Measurements from ENCODE around the gene H2BK1.

The H2BK1 gene

GRCh38 chr7:151231080-151231479, 20.8 kb upstream of the H2BK1 start:
- no peak for DNase-seq

- DNase-seq = no peak
Measured at GRCh38 chr7:151229249-151229648, 19.0 kb upstream of the H2BK1 start.

- no peak for DNase-seq
Measured at GRCh38 chr7:151228024-151228866, 18.0 kb upstream of the H2BK1 start.

GRCh38 chr7:151226875-151227782, 16.8 kb upstream of the H2BK1 start, which contains the start of gene ABCF2:
TSS of gene ABCF2 (minus strand) at chr7:151227205. CDS start at chr7:151226458, 747 bp downstream.
- DNase-seq = peak; percentile 95

- no peak for DNase-seq
Measured at GRCh38 chr7:151226560-151226874, 16.2 kb upstream of the H2BK1 start.

GRCh38 chr7:151225948-151226510, 15.7 kb upstream of the H2BK1 start:
- DNase-seq = no peak

GRCh38 chr7:151223728-151224127, 13.4 kb upstream of the H2BK1 start:
- no peak for DNase-seq

GRCh38 chr7:151218170-151218569, 7.9 kb upstream of the H2BK1 start:
- DNase-seq = no peak

- DNase-seq = no peak
Measured at GRCh38 chr7:151215396-151215795, 5.1 kb upstream of the H2BK1 start.

- DNase-seq = no peak
Measured at GRCh38 chr7:151213826-151214225, 3.5 kb upstream of the H2BK1 start.

- DNase-seq = no peak
Measured at GRCh38 chr7:151212626-151213025, 2.3 kb upstream of the H2BK1 start.

- DNase-seq = no peak
Measured at GRCh38 chr7:151211155-151211772, 976 bp upstream of the H2BK1 start.

GRCh38 chr7:151209588-151209987, 700 bp downstream of the H2BK1 start:
- DNase-seq = no peak

GRCh38 chr7:151208253-151208862, 1.9 kb downstream of the H2BK1 start:
- no peak for DNase-seq

- no peak for DNase-seq
Measured at GRCh38 chr7:151207804-151208203, 2.5 kb downstream of the H2BK1 start.

- no peak for DNase-seq
Measured at GRCh38 chr7:151207315-151207714, 3.0 kb downstream of the H2BK1 start.

- DNase-seq = peak; percentile 68
Measured at GRCh38 chr7:151206914-151207313, 3.4 kb downstream of the H2BK1 start.

GRCh38 chr7:151205730-151206129, 4.6 kb downstream of the H2BK1 start:
- no peak for DNase-seq

GRCh38 chr7:151204383-151205032, 5.8 kb downstream of the H2BK1 start:
- DNase-seq = peak; percentile 9

- DNase-seq = no peak
Measured at GRCh38 chr7:151202836-151203235, 7.5 kb downstream of the H2BK1 start.

GRCh38 chr7:151201751-151202150, 8.5 kb downstream of the H2BK1 start:
- no peak for DNase-seq

- DNase-seq = no peak
Measured at GRCh38 chr7:151201344-151201743, 8.9 kb downstream of the H2BK1 start.
